ENCODE results near the gene MYADML2.

The MYADML2 gene

DNA sequence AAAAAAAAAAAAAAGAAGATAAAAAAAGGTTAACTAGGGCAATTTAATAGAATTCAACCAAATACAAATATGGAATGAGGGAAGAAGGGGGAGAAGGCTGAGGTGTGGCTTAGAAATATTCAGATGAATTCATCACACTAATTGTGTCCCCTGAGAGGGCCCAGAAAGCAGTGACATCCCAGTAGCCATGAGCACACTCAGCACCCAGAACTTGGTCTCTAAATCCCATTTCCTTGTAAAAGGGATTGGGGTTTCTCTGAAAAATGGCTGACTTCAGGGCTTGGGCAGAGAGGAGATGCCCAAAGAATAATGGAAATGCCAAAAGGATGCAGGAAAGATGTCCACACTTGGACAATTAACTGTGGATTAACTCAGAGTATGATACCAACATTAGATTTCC is 26.4 kb upstream of the MYADML2 start:
- Histone ChIP-seq H3K9ac (ENCODE audit: low read length) (no peak overlapping the region), H3K27me3 (ENCODE audit: control insufficient read depth, insufficient read depth, low read length) (no peaks in the 10 kb centered on the region), H3K36me3 (ENCODE audit: control insufficient read depth, insufficient read depth, low read length) (no peaks in the 10 kb centered on the region), H3K9me3 (ENCODE audit: control insufficient read depth, low read length) (no peaks in the 10 kb centered on the region), H3K4me3 (ENCODE audit: low read length) (no peak overlapping the region), H3K4me1 (ENCODE audit: control insufficient read depth, insufficient read depth, low read length) (peaks cover 12% of the 10 kb centered on the region)

DNA sequence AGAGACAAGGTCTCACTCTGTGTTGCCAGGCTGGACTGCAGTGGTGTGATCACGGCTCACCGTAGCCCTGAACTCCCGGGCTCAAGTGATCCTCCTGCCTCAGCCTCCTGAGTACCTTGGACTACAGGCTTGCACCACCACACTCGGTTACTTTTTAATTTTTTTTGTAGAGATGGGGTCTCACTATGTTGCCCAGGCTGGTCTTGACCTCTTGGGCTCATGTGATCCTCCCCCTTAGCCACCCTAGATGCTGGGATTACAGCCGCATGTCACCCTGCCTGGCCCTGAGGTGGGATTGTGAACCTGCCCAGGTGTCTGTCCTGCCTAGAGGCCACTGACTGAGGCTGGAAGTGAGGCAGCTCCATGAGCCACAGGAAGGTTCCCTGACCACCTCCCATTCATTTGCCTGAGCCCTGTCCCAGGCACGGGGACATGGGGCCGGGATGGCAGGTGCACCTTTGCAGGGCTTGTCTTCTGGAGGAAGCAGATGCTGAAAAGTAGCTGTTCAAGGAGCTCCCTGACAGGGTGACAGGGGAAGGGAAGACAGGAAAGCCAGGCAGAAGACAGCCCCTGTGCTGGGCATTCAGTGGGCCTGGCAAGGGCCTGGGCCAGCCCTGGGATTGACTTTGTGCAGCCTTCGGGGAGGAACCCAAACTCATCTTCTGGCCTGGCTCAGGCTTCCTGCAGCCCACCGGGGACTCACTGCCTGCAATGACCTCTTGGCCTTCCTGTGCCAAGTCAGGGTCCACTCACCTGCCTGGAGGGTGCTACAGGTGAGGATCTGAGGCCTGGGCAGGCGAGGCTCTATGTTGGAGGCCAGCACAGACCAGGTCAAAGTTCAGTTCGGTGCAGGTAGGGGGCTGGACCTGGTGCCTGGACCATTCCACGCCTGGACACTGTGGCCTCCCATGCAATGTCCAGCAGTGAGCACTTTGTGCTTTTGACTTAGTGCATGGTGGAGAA is 22.1 kb upstream of the MYADML2 start:
- H3K9ac ChIP-seq (ENCODE audit: low read length) = no peak overlapping the region

DNA sequence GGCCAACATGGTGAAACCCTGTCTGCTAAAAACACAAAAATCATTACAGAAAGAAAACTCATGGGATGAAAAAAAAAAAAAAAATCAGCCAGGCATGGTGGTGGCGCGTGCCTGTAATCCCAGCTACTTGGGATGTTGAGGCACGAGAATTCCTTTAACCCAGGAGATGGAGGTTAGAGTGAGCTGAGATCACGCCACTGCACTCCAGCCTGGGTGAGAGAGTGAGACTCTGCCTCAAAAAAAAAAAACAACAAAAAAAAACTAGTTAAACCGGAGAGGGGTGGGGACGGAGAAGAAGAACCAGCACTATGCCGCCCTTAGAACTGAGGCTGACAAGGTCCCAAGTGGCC is 21.3 kb upstream of the MYADML2 start:
- Histone ChIP-seq H3K4me3 (ENCODE audit: low read length) (no peak overlapping the region), H3K9ac (ENCODE audit: low read length) (no peak overlapping the region), H3K36me3 (ENCODE audit: control insufficient read depth, insufficient read depth, low read length) (no peaks in the 10 kb centered on the region), H3K9me3 (ENCODE audit: control insufficient read depth, low read length) (no peaks in the 10 kb centered on the region), H3K27me3 (ENCODE audit: control insufficient read depth, insufficient read depth, low read length) (peaks cover 17% of the 10 kb centered on the region), H3K4me1 (ENCODE audit: control insufficient read depth, insufficient read depth, low read length) (peaks cover 13% of the 10 kb centered on the region)

More for the DNA sequence above, 22.1 kb upstream of the MYADML2 start:
- H3K9me3 ChIP-seq (ENCODE audit: control insufficient read depth, low read length) = no peaks in the 10 kb centered on the region
- H3K27me3 ChIP-seq (ENCODE audit: control insufficient read depth, insufficient read depth, low read length) = peaks cover 10% of the 10 kb centered on the region
- H3K36me3 ChIP-seq (ENCODE audit: control insufficient read depth, insufficient read depth, low read length) = no peaks in the 10 kb centered on the region
- no peak overlapping the region for H3K4me3 ChIP-seq (ENCODE audit: low read length)
- peaks cover 13% of the 10 kb centered on the region for H3K4me1 ChIP-seq (ENCODE audit: control insufficient read depth, insufficient read depth, low read length)

DNA sequence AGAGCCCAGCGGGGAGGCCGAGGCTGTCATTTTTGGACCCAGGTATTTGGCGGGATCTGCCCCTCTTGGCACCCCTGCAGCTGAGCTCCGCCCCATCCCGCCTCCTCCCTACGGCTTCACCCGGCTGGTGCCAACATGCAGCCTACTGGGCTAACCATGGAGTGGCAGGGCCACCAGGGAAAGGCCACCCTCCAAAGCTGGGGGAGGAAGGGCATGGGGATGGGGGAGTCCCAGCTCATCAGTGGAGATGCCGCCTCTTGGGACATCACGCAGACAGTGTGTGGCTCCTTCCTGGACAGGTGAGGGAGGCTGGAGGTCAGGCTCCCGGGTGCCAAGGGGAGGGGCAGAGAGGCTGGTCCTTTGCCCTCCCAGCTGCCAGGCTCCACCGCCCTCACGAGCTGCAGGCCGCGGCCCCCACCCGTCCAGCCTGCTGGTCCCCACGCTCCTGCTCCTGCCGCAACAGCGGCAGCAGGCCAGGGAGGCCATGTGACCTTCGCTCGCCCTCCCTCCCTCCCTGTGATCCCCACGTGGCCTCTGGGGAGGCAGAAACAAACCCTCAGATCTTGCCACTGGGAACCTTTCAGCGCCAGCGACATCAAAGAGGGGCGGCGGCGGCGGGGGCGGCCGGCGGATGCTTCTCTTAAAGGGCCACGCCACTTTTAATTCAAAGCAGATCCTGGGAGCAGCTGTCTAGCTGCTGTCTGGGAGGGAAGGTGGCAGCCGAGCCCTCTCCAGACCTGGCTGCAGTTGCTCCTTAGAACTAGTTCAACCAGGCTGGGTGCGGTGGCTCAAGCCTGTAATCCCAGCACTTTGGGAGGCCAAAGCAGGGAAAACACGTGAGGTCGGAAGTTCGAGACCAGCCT is 20.7 kb upstream of the MYADML2 start:
- no peaks in the 10 kb centered on the region for H3K36me3 ChIP-seq (ENCODE audit: control insufficient read depth, insufficient read depth, low read length)
- peaks cover 23% of the 10 kb centered on the region for H3K27me3 ChIP-seq (ENCODE audit: control insufficient read depth, insufficient read depth, low read length)
- no peaks in the 10 kb centered on the region for H3K9me3 ChIP-seq (ENCODE audit: control insufficient read depth, low read length)
- H3K9ac ChIP-seq (ENCODE audit: low read length) = no peak overlapping the region
- H3K4me3 ChIP-seq (ENCODE audit: low read length) = no peak overlapping the region
- peaks cover 13% of the 10 kb centered on the region for H3K4me1 ChIP-seq (ENCODE audit: control insufficient read depth, insufficient read depth, low read length)

DNA sequence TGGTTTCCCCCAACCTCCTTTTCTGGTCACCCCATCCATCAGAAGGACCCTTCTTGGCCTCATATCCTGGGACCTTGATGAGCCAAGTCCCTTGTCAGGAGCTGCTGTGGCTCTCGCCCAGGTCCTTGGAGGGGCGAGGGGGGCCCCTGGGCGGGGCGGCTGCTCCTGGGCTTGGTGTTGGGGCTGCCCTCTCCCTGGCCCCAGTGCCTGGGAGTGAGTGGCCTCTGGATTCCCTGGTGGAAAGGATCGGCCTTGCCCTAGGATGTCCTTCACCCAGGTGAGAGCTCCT is 20.2 kb upstream of the MYADML2 start:
- Histone ChIP-seq H3K36me3 (ENCODE audit: control insufficient read depth, insufficient read depth, low read length) (no peaks in the 10 kb centered on the region), H3K9ac (ENCODE audit: low read length) (no peak overlapping the region), H3K27me3 (ENCODE audit: control insufficient read depth, insufficient read depth, low read length) (peaks cover 29% of the 10 kb centered on the region), H3K9me3 (ENCODE audit: control insufficient read depth, low read length) (no peaks in the 10 kb centered on the region), H3K4me1 (ENCODE audit: control insufficient read depth, insufficient read depth, low read length) (peaks cover 13% of the 10 kb centered on the region), H3K4me3 (ENCODE audit: low read length) (no peak overlapping the region)

DNA sequence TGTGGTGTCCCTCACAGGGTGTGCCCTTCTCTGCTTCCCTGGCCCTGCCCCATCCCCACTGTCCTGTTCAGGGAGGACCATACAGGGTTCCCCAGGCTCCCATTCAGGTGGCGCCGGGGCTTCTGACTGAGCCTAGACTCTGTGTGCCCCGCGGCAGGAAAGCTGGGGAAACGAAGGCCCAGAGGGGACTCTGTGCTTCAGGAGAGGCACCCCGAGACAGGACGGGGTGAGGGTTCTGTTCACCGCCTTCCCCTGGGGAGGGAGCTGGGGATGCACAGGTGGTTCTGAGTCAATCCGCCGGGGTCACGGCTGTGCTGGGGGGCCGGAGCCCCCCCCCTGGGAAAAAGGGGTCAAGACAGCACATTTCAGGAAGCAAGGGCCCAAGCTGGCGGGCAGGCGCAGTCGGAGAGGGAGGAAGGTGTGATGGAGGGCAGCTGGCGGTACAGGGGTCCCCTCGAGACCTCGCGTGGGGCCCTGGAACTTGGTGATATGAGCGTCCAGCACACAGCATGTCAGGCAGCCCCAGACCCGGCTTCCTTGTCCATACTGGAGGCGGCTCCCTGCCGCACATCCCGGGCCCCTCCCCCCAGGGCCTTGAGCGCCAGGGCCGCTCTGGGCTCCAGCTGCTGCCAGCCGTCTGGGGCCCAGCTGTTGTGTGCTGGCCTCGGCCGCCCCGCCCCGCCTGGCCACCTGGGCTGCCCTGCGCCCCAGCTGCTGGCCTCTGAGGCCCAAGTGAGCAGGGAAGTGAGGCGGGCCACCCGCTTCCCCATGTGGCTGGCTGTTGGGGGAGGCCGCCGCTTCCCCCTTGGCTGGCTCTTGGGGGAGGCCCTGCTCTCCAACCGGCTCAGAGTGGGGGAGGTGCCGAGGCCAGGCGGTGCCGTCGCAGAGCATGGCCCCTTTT is 19.6 kb upstream of the MYADML2 start:
- Histone ChIP-seq H3K4me1 (ENCODE audit: control insufficient read depth, insufficient read depth, low read length) (peaks cover 13% of the 10 kb centered on the region), H3K9ac (ENCODE audit: low read length) (no peak overlapping the region), H3K27me3 (ENCODE audit: control insufficient read depth, insufficient read depth, low read length) (peaks cover 35% of the 10 kb centered on the region), H3K4me3 (ENCODE audit: low read length) (no peak overlapping the region), H3K36me3 (ENCODE audit: control insufficient read depth, insufficient read depth, low read length) (no peaks in the 10 kb centered on the region), H3K9me3 (ENCODE audit: control insufficient read depth, low read length) (no peaks in the 10 kb centered on the region)

DNA sequence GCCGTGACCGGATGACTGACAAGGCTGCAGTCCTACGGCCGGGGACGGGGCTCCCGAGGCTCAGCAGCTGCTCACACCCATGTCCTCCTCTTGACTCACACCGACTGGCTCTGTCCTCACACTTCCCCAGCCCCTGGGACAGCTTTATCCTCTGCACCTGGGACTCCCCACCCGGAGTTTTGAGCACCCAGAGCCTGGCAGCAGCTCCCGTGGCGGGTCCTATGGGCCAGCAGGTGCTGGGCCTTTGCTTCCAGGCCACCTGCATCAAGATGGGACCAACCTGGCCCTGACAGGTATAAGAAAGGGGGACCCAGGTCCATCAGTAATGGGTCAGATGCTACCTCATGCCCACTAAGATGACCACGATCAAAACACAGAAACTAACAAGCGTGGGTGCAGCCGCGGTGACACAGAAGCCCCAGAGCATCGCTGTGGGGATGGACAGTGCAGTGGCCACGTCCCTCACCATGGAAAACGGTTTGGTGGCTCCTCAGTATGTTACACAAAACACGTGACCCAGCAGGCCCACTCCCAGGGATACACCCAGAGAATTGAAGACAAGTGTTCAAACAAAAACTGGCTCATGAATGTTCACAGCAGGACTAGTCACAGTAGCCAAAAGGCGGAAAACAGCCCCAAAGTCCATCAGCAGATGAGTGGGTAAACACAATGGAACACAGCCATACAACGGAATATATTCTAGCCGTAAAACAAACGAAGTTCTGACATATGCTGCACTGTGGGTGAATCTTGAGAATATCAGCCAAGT is 17.2 kb upstream of the MYADML2 start:
- Histone ChIP-seq H3K36me3 (ENCODE audit: control insufficient read depth, insufficient read depth, low read length) (no peaks in the 10 kb centered on the region), H3K9ac (ENCODE audit: low read length) (no peak overlapping the region), H3K9me3 (ENCODE audit: control insufficient read depth, low read length) (no peaks in the 10 kb centered on the region), H3K4me1 (ENCODE audit: control insufficient read depth, insufficient read depth, low read length) (peaks cover 19% of the 10 kb centered on the region), H3K27me3 (ENCODE audit: control insufficient read depth, insufficient read depth, low read length) (peaks cover 49% of the 10 kb centered on the region), H3K4me3 (ENCODE audit: low read length) (no peak overlapping the region)

DNA sequence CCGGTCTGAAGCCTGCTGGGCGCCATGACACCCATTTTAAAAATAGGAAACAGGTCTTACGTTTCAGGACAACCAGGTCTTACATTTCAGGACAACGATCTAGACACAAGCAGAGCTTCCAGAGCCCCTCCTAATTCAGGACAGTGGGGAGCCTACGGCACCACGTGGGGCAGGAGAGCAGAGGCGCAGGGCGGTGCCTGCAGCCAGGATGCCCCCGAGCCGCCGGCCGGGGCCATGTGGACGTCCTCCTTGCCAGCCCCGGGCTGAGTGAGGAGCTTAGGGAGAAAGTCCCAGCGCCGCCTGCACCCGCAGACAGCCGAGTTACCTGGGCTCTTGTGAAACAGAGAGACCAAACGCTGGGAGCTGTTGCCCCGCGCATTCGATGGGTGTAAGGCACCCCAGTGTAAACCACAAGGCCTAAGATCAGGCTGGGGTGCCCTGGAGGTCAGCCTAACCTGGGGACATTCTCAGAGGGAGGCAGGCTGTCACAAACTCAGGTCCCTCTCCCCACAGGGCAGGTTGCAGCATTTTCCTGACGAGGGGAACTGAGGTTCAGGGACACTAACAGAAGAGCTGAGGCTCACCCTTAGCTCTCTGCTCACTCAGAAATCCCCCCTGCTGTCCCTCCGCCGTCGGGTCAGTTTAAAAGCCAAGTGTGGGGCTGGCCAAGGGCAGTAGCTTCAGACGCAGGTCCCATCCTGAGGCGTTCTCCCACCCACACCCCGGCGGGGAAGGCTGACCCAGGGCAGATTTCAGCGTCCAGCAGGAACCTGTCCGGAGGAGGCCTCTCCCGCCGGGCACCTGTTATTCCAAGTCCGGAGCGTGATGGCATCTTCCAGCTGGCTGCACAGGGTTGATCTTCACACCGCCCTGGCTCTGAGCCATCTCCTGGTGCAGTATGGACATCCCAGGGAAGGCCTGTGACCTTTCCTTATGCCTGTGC is 15.7 kb upstream of the MYADML2 start:
- H3K27me3 ChIP-seq (ENCODE audit: control insufficient read depth, insufficient read depth, low read length) = peaks cover 63% of the 10 kb centered on the region
- H3K9ac ChIP-seq (ENCODE audit: low read length) = no peak overlapping the region
- H3K4me3 ChIP-seq (ENCODE audit: low read length) = no peak overlapping the region
- no peaks in the 10 kb centered on the region for H3K9me3 ChIP-seq (ENCODE audit: control insufficient read depth, low read length)
- H3K4me1 ChIP-seq (ENCODE audit: control insufficient read depth, insufficient read depth, low read length) = peaks cover 14% of the 10 kb centered on the region
- H3K36me3 ChIP-seq (ENCODE audit: control insufficient read depth, insufficient read depth, low read length) = no peaks in the 10 kb centered on the region

DNA sequence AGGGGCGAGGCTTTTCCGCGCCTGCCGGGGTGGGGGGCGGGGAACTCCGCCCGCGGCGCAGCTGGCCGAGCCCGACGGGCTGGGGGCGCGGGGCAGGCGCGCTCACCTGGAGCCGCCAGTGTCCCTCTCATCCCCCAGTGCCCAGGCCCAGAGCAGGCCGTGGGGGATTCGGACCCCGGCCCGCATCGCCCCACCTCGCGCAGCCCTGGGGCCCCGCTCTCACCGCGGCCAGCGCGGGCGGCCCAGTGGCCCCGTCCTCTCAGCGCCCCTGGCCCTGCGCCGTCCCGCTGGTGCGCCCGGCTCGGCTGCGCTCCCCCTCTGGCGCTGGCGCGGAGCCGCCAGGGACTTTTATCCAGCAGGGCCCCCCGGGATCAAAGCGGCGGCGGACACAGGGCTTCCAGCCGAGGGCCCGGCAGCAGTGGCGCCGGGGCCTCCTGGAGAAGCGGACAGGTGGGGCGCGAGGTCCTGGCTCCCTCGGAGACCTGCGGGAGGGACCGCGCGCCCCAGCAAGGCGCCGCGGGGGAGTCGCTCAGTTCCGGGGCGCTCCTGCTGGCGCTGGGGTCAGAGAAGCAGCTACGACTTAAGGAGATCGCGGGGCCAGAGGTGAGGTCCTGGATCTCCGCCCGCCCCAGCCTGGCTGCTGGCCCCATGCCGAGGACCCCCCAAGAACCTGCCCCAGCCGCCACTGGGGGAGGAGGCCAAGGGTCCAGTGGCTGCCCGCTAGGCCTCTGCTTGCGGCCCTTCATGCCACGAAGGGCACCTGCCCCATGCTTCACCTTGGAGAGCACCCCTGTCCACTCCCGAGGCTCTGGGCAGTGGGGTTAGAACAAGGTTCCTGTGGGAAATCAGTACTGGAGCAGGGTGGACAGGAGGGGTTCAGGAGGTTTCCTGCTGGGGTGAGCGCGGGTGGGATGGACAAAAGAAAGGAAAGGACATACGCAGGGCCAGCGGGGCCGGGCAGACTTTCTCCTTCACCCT is 14.8 kb upstream of the MYADML2 start:
- peaks cover 64% of the 10 kb centered on the region for H3K27me3 ChIP-seq (ENCODE audit: control insufficient read depth, insufficient read depth, low read length)
- H3K9ac ChIP-seq (ENCODE audit: low read length) = no peak overlapping the region
- no peaks in the 10 kb centered on the region for H3K36me3 ChIP-seq (ENCODE audit: control insufficient read depth, insufficient read depth, low read length)
- H3K9me3 ChIP-seq (ENCODE audit: control insufficient read depth, low read length) = no peaks in the 10 kb centered on the region
- no peak overlapping the region for H3K4me3 ChIP-seq (ENCODE audit: low read length)
- peaks cover 6% of the 10 kb centered on the region for H3K4me1 ChIP-seq (ENCODE audit: control insufficient read depth, insufficient read depth, low read length)

DNA sequence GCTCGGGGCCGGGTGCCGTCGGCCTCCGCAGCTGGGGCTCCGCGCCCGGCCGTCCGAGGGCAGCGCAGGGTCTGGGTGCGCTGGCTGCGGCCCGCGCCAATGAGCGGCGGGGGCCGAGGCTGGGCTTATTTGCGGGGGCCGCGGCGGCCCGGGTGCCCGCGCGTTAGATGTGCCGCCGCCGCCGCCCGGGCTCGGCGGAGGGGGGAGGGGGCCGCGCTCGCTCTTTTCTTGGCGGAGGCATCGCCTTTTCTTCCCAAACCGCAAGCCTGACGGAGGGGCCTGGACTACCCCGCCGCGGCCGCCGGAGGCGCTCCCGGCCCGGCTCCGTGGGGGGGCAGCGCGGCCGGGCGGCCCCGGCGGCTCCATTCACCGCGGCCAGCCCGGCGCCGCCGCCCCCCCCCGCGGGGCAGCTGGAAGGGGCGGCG is 14.1 kb upstream of the MYADML2 start, which contains the start of gene NOTUM:
Gene NOTUM, minus strand, starts transcription at position 101 of the 425 bp plus-strand sequence. CDS start 278 bp downstream, outside the sequence.
- no peaks in the 10 kb centered on the region for H3K36me3 ChIP-seq (ENCODE audit: control insufficient read depth, insufficient read depth, low read length)
- H3K4me1 ChIP-seq (ENCODE audit: control insufficient read depth, insufficient read depth, low read length) = peaks cover 6% of the 10 kb centered on the region
- no peaks in the 10 kb centered on the region for H3K9me3 ChIP-seq (ENCODE audit: control insufficient read depth, low read length)
- H3K27me3 ChIP-seq (ENCODE audit: control insufficient read depth, insufficient read depth, low read length) = peaks cover 64% of the 10 kb centered on the region
- no peak within 1 kb of the TSS for H3K9ac ChIP-seq (ENCODE audit: low read length)
- H3K4me3 ChIP-seq (ENCODE audit: low read length) = no peak within 1 kb of the TSS

Measured in mucosa of stomach (tissue), 1 donor.